Transverse colon (tissue), 4 donors: ENCODE results near the gene ABCD1.

ENCODE experiments used
- POLR2A ChIP-seq: fragments of 450-650 bp; IDR thresholded peaks from one replicate; pipeline ENCODE4 v1.6.1; 2016; ENCODE audit warnings: antibody characterized with exemption, mild to moderate bottlenecking, moderate library complexity
- POLR2AphosphoS5 ChIP-seq, 3 donors: sonication (generic); formaldehyde crosslinking; IDR thresholded peaks; one replicate each; pipeline ENCODE4 v1.6.1; 2016; ENCODE audit warnings: antibody characterized with exemption in 3 of 3
- TF ChIP-seq, protein P1 (sequence below), 5 experiments: fragments of 200-600 bp in 3 of 5; fragments of 450-650 bp in 2 of 5; sonication (generic) in 3 of 5; IDR thresholded peaks; 1 replicate in 2 of 5; 2 replicates in 3 of 5; pipeline ENCODE4 v1.5.1; 2016 to 2017; ENCODE audit warnings: antibody characterized with exemption in 5 of 5, inconsistent platforms in 3 of 5, mild to moderate bottlenecking in 2 of 5, moderate library complexity in 1 of 5

DNA sequence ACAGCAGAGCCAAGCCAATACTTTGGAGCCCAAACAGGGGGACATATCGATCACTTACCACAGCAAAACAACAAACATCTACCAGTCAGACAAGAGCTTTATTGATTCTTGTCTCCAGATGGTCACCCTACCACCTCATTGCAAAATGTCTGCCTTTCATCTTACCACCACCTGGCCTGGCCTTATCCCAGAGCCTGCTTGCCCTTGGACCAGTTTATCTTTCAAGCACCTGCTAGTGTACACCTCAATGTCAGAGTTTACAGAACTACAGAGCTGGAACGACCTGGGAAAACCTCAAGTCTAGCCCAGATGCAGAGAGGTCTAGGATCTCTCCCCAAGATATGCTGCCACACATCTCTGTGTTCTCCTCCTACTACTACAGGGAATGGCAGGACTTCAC lies 5.0 kb upstream of the ABCD1 start:
- TF ChIP-seq, protein P1, sequence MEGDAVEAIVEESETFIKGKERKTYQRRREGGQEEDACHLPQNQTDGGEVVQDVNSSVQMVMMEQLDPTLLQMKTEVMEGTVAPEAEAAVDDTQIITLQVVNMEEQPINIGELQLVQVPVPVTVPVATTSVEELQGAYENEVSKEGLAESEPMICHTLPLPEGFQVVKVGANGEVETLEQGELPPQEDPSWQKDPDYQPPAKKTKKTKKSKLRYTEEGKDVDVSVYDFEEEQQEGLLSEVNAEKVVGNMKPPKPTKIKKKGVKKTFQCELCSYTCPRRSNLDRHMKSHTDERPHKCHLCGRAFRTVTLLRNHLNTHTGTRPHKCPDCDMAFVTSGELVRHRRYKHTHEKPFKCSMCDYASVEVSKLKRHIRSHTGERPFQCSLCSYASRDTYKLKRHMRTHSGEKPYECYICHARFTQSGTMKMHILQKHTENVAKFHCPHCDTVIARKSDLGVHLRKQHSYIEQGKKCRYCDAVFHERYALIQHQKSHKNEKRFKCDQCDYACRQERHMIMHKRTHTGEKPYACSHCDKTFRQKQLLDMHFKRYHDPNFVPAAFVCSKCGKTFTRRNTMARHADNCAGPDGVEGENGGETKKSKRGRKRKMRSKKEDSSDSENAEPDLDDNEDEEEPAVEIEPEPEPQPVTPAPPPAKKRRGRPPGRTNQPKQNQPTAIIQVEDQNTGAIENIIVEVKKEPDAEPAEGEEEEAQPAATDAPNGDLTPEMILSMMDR (IDR thresholded peaks at IDR 0.05), result no peak
- TF ChIP-seq POLR2A (no peak), POLR2AphosphoS5 (IDR thresholded peaks at IDR 0.05) (no peak)
